HG03045 (cell line): ENCODE measurements around the gene GHR.
"Not testable (repeated sequence)": the region's sequence is repeated elsewhere in the genome, so short reads cannot be mapped to it uniquely, and the experiment has no call there.

ENCODE experiments used
- ATAC-seq: cut with Tn5 transposase; IDR thresholded peaks from one replicate; pipeline ENCODE4 v1.9.1; 2021; ENCODE audit warnings: mild to moderate bottlenecking, moderate library complexity; ENCODE audit not compliant: unreplicated experiment

Gene GHR

GRCh38 chr5:42636946-42637345 lies 213.7 kb downstream of the GHR start:
- no peak for ATAC-seq

DNA sequence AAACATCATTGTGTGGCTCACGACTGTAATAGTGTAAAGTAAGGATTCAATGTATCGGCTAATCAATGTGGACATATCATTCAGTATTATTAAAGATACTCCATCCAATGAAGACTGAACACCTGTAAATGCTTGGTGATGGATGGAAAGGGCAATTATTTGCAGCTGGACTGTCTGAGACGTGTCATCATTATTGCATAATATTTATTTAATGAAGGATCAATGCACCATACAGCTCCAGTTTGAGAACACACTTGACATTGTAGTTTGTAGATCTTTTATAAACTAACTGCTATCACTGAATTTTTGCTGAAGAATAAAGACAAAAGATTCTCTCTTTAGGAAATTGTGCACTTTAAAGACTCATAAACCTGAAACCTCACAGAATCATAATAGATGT lies 215.7 kb downstream of the GHR start:
- no peak for ATAC-seq

- no peak for ATAC-seq
These were observed 217.6 kb downstream of the GHR start for GRCh38 chr5:42640835-42641234.

DNA sequence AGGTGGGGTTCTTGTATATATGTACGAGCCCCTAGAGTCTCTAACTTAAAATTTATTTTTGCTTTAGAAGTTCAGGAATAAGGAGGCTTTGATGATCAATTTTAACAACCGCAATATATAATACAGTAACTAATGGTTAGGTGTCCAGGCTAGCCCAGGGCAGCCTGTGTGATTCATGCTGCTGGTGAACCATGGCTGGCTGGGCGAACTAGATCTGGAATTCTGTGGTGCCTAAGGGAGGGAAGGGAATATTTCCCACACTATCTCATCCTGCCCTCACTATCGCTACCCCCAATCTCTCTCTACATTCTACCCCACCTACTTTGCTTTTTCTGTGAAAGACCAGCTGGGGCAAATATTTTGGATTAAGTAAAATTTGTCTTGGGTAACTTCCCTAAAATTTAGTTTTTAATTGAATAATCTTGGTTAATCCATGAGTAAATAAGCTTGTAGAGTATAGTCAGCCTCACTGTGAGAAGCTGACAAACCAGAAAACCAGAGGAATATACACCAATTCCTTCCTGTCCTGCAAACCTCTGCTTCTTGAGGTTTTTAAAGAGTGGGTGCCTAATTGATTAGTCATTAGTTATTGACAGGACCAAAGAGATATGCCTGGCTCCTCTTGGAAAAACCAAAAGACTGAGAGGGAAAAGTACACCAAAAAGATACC lies 218.2 kb downstream of the GHR start:
- ATAC-seq: no peak

- ATAC-seq: no peak
These were observed 218.8 kb downstream of the GHR start for GRCh38 chr5:42642006-42642405.

DNA sequence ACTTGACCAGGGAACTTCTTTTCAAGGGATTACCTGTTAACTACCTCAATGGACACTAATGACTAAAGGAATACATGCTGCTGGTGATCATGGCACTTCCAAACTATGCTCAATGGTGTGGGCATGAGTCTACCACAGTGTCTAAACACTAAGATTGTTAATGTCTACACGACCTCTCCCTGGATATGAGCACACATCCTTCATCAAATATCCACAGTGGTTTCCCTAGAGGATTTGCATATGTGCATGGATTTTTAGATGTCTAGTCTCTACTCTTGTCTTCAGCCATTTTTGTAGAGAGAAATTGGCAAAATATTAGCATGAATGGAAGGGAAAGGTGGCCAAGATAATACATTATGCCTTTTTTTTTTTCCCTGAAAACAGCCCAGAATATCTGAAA lies 220.1 kb downstream of the GHR start:
- ATAC-seq: no peak

GRCh38 chr5:42645138-42645537 lies 221.9 kb downstream of the GHR start:
- no peak for ATAC-seq

DNA sequence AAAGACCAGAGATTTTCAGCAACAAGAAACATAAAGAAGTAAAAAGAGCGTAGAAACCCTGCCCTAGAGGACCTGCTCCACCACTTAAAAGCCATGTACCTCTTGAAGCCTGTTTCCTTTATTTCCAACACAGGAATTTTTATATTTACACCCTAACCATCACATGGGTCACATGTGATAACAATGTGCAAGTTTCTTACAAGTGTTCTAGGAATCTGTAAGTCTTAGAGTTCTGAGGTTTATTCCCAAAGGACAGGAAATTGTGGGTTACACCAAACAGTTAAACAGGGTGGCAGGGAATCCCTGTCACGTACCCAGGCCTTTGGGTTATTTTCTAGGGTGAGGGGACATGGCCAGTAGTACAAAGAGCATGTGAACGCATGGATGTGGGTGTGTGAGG lies 224.8 kb downstream of the GHR start:
- ATAC-seq: no peak

DNA sequence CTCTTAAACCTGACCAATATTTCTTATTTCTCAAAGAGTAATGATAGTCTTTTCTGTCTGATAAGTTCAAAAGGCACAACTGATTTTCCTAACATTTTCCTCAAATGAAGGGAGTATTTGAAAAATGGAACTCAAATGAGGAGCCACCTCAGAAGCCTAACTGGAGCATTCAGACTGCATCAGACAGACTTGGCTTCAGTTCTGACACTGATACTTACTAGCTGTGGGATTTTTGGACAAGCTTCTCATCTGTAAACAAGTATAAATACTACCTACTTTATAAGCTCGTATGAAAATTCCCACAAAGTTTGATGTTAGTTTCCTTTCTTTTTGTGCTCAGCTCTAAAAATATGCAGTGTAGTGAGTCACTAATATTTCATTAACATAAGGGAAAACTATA lies 225.7 kb downstream of the GHR start:
- no peak for ATAC-seq

DNA sequence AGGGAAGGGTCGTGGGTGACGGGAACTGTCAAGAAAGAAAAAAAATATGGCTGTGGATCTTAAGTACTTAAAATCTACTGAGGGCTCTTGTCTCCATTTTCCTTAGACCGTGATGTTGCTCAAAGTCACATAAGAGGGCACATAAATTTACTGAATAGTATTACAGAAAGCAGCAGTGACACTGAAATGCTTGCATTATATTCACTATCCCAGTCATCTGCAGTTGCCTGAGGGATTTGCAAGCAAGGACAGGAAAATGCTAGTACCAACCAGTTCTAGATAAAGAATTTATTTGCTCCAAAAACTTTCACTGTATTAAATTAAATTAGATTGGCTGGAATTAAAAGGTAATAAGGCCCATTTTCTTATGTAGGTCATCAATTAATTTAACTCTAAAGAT lies 226.8 kb downstream of the GHR start:
- ATAC-seq: no peak

DNA sequence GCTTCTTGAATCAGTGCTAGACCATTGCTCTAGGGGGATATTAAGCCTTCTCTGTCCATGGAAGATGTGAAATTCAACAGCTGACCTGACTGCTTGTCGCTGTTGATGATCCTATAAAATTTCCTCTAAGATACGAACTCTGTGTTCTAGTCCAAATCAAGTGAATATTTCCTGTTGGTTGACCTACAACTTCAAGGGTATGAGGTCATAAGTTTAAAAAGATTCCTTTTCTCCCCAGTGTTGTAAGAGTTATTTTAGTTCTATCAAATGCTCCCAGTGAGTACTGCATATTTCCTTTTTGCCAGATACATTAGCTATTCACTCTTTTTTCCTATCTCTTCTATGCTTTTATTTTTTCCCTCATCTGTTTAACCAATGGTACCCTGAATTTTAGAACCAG lies 230.5 kb downstream of the GHR start:
- no peak for ATAC-seq

DNA sequence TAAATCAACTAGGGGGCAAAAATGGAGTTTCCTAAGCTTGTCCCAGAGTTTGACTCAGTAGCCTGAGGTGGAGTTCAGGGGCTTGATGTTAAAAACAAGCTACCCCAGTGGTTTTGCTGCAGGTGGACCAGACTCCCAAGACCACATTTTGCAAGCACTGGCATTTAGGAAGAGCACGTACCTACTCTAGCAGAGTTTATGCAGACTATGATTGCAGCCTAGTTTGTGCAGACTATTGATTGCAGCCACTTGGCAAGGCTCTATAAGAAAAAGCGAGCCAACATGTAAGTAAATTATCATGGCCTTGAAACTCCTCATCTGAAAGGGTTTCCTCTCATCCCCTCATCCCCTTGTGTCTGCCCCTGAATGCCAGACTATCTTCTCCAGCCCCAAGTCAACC lies 231.4 kb downstream of the GHR start:
- no peak for ATAC-seq

DNA sequence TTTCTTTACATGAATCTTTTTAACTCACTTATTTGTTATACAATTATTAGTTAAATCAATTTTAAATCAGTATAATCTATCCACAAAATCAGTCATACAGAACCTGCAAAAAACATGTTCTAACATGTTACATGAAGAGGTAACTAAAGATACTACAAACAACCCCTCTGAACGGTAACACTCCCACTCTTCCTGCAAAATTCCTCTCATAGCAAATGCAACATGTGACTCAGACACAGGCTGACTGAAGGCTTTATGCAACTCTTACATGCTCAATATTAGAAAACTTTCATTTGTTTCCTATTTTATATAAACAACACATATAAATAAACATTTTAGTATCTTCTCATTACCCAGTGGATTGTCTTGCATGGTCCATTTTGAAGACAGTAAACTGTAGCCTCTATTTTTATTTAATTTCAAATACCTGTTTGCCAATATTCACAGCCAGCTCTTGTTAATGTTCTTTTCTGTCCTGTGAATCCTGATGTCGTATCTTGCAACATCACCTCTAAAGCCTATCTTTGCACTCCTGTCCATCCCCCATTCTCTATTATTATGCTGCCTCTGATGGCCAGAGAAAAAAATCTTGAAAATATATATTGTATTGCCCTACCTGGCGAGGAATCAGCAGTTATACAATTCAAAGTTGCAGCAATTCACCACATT lies 232.9 kb downstream of the GHR start:
- no peak for ATAC-seq

- no peak for ATAC-seq
These were observed 233.4 kb downstream of the GHR start for GRCh38 chr5:42656651-42657015.

DNA sequence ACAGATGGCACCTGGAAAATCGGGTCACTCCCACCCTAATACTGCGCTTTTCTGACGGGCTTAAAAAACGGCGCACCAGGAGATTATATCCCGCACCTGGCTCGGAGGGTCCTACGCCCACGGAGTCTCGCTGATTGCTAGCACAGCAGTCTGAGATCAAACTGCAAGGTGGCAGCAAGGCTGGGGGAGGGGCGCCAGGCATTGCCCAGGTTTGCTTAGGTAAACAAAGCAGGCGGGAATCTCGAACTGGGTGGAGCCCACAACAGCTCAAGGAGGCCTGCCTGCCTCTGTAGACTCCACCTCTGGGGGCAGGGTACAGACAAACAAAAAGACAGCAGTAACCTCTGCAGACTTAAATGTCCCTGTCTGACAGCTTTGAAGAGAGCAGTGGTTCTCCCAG lies 236.6 kb downstream of the GHR start:
- ATAC-seq: not testable (repeated sequence)

DNA sequence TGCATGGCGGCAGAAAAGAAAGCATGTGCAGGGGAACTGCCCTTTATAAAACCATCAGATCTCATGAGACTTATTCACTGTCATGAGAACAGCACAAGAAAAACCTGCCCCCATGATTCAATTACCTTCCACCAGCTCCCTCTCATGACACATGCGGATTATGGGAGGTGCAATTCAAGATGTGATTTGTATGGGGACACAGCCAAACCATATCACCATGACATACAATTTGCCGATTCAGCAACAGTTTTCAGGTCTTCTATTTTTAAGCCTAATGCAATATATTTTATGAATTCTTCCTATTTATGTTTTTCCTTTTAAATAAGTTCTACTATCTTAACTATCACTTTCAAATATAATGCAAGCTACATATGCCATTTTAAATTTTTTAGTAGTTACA lies 242.6 kb downstream of the GHR start:
- ATAC-seq: no peak

GRCh38 chr5:42666869-42667268 lies 243.6 kb downstream of the GHR start:
- ATAC-seq: no peak

DNA sequence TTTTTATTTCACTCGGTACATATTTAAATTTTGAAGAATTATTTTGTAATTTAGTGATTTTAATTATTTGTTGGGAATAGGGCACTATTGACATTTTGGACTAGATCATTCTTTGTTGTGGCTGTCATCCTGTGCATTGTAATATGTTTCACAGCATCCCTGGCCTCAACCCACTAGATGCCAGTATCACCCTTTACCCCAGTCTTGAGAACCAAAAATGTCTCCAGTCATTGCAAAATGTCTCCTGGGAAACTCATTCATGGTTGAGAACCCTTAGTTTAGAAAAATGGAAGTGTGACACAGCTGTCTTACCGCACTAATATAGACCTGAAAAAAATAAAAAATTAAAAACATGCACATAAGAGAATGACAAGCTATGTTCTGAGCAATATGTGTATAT lies 245.0 kb downstream of the GHR start:
- no peak for ATAC-seq

- no peak for ATAC-seq
These were observed 249.7 kb downstream of the GHR start for GRCh38 chr5:42672925-42673324.

DNA sequence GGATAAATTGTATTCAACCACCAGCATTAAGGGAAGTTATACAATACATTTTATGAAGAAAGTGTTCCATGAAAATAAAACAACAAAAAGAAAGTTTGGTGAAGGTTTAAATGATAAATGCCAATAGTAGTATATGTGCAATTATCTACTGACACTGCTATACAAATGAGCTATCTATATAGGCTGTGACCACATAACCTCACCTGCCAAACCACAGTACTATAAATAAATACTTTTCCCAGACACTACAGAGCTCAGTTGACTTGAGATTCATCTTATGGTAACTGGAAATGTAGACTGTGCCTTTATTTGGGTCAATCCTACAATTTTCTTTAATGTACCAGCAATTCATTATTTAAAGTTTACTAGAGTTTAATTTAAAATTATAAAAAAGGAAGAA lies 252.4 kb downstream of the GHR start:
- ATAC-seq: no peak

GRCh38 chr5:42676362-42676761 lies 253.1 kb downstream of the GHR start:
- no peak for ATAC-seq

- ATAC-seq: no peak
These were observed 254.1 kb downstream of the GHR start for GRCh38 chr5:42677156-42677842.
